Urothelium cell line (cell line): ENCODE measurements around the gene MED13L.
A peak's percentile ranks its signal among the peaks of the same experiment; 100 is the strongest.

Source experiments
- DNase-seq: peaks from one replicate; pipeline ENCODE4 v3.0.0; 2011; ENCODE audit warnings: low spot score, mixed read lengths
- FAIRE-seq: peaks from 2 replicates; lab custom pipeline; 2011; peaks lifted over from hg19 to GRCh38; lab: Jason Lieb, UNC

The MED13L gene

DNA sequence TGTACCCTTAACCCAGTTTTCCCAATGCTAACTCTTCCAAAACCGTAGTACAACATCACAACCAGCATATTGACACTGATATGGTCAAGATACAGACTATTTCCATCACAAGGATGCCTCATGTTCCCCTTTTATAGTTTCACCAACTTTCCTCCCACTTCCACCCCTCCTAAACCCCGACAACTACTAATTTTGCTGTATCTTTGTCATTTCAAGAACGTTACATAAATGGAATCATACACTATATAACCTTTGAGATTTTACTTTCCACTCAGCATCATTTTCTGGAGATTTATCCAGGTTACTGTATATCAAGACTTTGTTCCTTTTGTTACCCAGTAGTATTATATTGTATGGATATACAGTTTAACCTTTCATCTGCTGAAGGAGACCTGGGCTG, 88.9 kb downstream of the MED13L start:
- FAIRE-seq (no peak), DNase-seq (no peak)

DNA sequence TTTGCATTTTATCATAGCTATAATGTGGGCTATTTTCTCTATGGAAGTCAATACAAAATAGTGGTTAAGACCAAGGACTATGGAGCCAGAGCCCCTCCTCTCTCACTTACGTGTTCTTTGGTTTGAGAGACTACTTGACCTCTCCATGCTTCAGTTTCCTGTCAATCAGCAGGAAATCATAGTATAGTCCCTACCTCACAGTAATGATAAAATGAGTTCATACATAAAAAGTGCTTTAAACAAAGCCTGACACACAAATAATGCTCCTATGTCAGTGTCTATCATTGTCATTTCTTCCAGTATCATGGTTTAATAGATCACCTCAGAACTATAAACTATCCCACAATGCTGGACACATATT, 90.4 kb downstream of the MED13L start:
- DNase-seq = no peak
- FAIRE-seq = no peak

DNA sequence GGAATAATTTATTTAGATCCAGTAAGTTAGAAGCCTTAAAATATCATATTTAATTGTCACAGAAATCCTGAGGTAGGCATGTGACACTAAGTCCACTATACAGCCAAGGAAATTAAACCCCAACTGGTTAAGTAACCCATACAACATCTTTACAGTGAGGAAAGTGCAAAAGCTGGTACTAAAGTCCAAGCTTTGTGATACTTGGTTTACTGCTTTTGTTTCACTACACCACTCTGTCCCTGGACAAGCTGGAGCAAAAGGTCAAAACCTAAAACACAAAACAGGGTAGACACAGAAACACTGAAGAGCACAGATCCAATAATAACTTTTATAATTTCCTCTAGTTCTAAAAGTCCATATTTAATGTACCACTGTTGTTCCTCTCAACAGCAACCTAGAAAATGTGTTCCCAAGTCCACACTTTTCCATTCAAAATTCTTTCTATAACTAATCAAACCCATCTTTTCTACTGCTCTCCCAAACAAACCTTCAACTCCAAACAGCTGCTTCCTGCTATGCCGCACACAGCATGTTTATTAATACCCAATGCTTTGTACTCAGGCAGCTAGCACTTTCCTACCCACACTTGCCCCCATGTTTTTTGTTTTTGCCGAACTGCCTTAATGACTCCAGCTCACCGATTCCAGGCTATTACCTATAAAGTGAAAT, 90.9 kb downstream of the MED13L start:
- no peak for FAIRE-seq

DNA sequence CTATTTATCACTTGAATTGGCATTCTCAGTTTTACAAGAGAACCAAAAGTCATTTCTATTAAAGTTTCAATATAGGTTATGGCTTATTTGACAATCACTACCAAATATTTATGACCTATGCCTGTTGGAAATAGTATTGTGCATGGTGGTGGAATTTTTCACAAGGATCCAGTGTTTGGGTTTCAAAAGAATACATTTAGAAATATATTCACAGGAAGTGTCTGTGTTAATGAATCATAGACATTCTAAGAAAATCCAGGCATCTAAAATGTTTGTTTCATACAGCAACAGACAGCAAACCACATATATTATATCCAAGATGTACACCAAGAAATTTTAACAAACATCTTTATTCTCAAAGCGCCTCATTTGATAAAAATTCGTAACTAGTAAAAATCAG, 92.7 kb downstream of the MED13L start:
- no peak for FAIRE-seq
- no peak for DNase-seq

More for the DNA sequence above, 90.9 kb downstream of the MED13L start:
- DNase-seq = no peak

DNA sequence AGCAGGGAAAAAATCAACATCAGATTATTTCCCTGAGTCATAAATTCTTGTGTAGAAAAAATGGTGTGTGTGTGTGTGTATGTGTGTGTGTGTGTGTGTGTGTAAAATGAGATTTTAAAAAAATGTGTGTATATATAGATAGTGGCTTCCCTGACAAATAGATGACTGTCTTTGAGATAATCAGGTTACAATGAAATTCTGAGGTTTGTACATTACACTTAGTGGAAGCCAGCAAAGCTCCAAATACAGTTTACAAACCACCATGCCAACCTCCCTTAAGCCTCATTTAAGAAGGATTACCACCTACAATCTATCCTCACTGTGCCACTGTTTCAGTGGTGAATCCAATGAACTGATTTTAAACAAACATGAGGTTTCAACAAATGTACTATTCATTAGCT, 93.8 kb downstream of the MED13L start:
- no peak for FAIRE-seq
- no peak for DNase-seq

DNA sequence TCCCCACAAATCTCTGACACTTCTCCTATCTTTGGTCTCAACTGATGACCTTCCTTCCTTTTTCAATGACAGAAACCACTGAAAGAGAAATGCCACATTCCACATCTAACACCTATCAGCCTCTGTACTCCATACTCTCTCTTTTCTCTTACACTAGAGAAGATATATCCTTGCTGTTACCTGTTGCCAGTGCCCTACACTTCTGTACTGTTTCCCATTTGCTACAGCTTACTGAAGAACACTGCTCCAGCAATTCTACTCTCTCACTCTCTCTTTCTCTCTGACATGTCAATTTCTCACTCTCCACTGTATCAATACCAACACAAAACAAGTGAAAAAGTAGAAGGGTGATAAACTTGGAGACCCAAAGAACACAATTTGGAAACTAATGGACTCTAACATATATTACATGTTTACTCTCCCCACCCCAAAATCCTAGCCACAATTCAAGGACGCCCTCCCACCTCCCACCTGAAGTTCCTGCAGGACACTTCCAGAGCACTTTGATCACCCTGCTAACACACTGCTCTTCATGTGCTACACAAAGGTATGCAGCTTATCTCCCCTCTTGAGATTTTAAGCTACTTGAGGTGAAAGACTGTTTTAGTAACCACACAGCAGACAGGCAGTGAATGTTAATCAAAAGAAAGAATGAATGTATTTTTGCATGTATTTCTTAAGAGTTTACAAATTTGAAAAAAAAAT, 95.0 kb downstream of the MED13L start:
- DNase-seq = no peak
- FAIRE-seq = no peak

DNA sequence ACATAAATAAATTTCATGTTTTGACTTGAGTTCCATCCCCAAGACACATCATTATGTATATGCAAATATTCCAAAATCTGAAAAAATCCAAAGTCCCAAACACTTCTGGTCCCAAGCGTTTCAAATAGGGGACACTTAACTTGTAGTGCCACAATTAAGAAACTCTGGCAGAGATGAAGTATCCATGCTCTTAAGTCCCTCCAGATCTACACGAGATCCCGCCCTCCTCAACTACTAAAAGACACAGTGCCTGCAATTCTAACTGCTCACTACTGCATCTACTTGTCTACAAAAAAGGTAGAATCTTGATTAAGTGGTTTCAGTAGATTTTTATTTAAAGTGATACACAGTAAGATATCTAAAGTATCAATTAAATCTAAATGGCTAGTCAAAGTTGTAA, 97.0 kb downstream of the MED13L start:
- no peak for FAIRE-seq
- DNase-seq = no peak

DNA sequence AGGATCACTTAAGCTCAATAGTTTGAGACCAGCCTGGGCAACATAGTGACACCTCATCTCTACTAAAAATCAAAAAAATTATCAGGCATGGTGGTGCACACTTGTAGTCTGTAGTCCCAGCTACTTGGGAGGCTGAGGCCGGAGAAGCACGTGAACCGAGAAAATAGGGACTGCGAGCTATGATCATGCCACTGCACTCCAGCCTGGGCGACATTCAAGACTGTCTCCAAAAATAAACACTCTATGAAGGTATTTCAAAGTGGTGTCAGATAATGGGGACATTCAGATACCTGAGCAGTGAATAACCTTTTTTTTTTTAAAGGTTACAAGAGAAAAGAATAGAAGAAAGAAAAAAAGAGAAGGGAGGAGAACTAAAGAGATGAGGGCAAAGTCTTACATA, 98.1 kb downstream of the MED13L start:
- FAIRE-seq = no peak
- no peak for DNase-seq

DNA sequence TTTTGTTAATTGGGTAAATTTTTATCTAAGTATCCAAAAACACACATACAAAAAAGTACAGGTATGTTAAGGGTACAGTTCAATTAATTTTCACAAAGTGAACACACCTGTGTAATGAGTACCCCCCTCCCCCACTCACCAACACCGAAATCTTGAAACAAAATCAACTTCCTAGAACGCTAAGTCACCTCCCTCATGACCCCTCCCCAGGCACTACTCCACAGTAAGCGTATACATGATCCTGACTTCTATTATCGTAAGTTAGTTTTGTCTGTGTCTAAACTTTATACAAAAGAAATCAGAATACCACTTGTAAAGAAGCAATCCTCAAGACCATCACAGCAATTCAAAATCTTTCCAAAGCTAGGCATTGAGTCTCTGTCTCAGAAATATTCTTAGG, 100.5 kb downstream of the MED13L start:
- FAIRE-seq = no peak
- no peak for DNase-seq

DNA sequence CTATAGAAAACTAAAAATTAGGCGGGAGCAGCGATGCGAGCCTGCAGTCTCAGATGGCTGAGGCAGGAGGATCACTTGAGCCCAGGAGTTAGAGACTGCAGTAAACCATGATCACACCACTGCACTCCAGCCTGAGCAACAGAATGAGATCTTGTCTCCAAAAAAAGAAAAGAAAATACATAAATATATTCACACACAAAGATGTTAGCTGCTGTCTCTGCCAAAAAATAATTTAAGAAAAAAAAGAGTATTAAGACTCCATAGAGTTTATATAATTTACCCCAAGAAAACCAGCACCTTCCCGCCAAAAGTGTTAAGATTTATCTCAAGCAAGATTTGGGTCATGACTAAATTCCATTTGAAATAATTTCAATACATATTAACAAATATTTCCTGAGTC, 102.6 kb downstream of the MED13L start:
- DNase-seq (no peak), FAIRE-seq (no peak)

DNA sequence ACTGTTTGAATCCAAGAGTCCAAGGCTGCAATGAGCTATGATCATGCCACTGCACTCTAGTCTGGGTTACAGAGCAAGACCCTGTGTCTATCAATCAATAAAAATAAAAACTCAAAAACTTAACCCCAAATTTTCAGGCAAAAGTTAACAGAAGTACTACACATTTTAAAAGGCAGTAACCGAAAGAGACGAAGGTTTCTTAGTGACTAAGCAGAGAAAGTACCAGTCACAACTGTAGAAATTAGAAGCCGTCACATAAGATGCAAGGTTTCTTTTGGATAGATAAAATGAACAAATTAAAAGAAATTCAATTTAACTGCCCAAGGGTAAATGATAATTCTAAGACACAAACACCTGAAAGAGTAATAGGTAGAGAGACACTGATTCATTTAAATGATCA, 103.5 kb downstream of the MED13L start:
- FAIRE-seq (no peak), DNase-seq (no peak)

DNA sequence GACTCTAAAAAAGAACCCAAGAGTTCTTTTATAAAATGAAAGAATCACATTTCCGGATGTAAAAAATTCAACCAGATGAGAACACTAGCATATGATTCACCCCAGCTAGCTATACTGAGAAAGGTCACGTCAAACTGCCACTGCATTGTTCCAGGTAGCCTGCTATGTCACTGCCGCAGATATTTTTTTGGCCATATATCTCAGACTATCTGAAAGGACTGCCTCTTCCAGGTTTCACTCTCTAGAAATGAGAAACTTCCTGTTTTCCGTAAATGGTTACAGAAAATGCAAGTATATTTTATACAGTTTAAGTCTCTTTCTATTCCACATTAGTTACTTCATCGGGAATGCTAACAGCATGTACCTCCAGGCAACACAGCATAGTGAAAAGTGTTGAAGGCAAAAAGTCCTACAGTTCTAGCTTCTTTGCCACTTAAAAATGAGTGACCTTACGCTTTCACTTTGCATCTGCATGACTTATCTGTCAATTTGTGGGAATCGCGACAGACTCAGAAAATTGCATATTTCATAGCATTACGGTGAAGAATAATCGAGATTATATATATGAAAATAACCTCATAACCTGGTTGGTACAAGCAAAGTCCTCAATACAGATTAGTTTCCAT, 105.2 kb downstream of the MED13L start:
- DNase-seq = no peak
- FAIRE-seq = no peak

DNA sequence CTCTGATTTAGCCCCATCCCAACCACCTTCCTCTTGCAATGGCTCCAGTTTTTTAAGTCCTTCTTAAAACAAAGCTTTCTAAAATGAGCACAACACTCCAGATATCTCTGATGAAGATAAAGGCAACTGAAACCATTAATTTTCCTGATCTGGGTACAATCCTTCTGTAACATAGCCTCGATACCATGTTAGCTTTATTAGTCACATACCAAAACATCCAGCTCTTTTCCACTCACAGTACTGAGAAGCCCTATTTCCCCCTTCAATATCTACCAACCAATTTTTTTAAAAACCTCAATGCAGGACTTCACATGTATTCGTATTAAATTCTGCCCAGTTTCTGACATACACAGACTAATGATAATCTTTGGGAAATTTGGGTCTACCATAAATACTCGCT, 105.9 kb downstream of the MED13L start:
- DNase-seq = no peak
- FAIRE-seq = no peak

DNA sequence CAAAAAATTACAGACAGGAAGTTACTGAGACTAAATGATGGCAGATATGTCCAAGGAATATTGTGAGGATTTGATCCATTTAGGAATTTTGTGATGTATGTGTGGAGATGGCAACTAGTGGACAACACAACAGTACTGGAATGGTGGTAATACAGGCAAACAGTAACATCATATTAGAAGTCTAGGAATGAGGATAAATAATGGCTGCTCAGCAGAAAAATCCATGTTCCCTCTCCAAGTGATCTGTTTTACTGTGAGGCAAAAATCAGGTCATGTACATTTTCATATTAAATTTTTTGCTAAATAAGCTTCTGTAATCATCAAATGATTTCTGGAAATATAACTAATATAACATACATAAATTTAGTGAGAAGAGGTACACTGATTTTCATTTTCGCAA, 108.4 kb downstream of the MED13L start:
- DNase-seq = no peak
- no peak for FAIRE-seq

DNA sequence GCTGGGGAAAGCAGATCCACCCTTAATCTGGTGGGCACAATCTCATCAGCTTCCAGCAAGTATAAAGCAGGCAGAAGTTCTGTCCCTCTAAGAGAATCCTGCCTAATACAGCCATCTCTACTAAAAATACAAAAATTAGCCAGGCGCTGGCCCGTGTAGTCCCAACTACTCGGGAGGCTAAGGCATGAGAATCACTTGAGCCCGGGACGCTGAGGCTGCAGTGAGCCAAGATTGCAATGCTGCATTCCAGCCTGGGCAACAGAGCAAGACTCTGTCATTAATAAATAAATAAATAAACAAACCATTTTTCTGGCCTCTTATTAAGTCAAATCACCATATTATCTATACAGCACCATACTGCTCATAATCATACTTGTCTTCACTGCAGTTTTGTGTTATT, 111.2 kb downstream of the MED13L start:
- FAIRE-seq (no peak), DNase-seq (no peak)

DNA sequence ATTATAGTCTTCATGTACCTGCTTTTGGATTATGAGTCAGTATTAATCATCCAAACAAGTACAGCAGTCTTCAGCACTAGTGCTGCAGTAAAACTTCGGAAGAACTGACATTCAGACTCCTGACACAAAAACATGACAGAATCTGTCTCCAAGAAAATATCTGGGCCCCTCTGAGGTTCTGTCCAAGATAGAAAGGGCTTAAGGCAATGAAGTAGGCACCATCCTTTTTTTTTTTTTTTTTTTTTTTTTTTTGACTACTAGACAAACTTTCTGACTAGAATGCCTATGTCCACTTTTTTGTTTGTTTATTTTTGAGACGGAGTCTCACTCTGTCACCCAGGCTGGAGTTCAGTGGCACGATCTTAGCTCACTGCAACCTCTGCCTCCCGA, 112.5 kb downstream of the MED13L start:
- DNase-seq = peak; percentile 32

DNA sequence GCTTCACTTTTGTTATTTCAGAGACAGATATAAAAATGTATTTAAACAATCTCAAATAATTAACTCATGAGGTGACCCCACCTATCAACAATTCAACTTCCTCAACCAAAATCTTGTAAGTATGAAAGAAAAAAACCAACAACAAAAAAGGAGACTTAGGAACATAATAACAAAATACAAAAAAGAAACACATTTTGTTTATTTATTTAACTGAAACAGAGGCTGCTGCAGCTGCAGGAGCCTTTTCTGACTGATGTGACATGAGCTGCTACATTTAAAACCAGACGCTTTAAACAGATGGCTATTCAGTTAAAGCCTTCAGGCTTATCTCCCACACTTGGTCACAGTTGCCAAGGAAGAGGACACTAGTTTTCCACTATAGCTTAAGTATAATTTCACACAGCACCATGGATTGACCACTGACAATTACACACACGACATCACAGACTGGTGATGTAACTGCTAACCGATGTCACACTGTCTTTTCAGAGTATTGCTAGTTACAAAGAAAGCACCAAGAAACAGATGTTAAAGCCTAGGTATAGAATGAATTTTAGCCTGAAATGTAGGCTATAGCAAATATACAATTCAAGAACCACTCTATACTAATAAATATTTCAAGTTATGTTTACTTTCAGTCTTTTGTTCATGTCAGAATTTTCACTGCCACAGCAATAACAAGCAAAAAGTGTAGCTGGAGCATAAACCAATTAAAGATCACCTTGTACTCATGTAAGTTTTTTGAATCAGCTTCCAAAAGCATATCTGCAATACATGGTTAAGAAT, 113.0 kb downstream of the MED13L start:
- no peak for DNase-seq
- FAIRE-seq = no peak

More for the DNA sequence above, 112.5 kb downstream of the MED13L start:
- no peak for FAIRE-seq

DNA sequence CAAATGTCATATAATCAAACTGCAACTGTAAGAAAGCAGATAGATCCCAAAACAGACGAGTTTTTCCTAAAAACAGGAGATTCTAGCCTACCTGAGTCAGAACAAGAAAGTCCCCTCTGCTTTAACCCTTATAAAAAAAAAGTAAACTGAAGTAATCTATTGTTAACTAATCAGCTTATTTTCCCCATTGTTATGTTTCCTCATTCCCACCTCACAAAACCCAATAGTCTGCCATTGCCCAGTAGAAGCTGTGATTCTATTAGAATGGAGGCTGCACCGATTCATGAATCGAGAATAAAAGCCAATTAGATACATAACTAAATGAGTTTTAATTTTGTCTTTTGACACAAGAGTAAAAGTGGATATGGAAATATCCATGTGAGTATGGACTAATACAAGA, 115.4 kb downstream of the MED13L start:
- DNase-seq = no peak
- FAIRE-seq = no peak

DNA sequence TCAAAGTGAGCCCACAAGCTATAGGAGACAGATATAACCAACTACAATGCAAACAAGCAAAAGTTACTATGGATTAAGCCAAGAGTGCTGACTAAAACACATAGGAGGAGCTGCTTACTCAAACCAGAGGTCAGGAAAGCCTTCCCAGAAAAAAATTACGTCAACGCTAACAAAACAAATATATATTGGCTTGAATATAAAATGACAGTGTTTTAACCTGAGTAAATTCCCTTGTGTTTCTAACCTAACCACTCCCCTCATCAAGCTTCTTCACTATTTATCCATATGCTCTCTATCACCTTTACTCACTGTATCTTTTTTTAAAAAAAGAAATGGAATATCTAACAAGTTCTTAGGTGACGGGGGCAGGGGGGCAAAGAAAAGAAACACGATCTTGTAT, 115.9 kb downstream of the MED13L start:
- FAIRE-seq (no peak), DNase-seq (no peak)

DNA sequence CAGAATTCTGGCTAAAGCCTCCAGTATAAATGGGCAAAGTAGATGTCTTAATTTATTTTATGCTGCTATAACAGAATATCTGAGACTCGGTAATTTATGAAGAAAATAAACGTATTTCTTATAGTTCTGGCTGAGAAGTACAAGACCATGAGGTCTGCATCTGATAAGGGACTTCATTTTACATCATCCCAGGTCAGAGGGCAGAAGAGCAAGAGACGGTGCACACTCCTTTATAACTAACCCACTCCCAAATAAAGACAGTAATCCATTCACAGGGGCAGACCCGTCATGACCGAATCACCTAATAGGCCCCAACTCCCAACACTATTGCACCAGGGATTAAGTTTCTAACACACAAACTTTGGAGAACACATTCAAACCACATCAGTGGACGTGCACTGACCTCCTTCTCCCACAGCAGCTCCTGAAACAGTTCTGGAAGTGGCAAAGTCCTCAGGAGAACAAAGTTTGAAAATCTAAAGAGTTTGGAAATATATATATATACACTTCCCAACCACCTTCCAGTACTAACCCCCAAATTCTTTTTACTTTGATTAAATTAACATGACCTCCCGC, 116.5 kb downstream of the MED13L start:
- DNase-seq (no peak), FAIRE-seq (no peak)

DNA sequence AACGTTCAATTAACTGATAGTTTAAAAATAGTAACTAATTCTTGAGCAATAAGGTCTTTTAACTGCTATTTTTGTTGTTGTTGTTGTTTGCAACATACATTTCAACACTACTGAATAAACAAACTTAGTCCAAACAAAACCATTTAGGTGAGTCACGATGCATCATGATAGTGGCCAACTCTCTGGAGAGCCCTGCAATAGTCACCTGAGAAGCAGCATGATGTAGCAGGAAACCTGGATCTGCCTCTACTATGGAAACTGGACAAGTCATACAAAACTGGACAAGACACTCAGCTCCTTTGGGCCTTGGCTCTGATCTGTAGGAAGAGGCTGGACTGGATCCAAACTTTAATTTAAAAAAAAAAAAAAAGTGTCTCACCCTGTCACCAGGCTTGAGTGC, 117.3 kb downstream of the MED13L start:
- FAIRE-seq (no peak), DNase-seq (peak; percentile 11)
